Central memory CD4-positive, alpha-beta T cell (primary cell): ENCODE data around the gene CCDC144A.
A peak's percentile ranks its signal among the peaks of the same experiment; 100 is the strongest.
"Not testable (repeated sequence)": the region's sequence is repeated elsewhere in the genome, so short reads cannot be mapped to it uniquely, and the experiment has no call there.

ENCODE experiments used
- DNase-seq: peaks from one replicate; pipeline ENCODE4 v3.0.0; 2022
- total RNA-seq, 3 experiments: gene quantifications; one replicate each; lab custom pipeline; 2026; lab: John Stamatoyannopoulos, UW

Gene CCDC144A, protein sequence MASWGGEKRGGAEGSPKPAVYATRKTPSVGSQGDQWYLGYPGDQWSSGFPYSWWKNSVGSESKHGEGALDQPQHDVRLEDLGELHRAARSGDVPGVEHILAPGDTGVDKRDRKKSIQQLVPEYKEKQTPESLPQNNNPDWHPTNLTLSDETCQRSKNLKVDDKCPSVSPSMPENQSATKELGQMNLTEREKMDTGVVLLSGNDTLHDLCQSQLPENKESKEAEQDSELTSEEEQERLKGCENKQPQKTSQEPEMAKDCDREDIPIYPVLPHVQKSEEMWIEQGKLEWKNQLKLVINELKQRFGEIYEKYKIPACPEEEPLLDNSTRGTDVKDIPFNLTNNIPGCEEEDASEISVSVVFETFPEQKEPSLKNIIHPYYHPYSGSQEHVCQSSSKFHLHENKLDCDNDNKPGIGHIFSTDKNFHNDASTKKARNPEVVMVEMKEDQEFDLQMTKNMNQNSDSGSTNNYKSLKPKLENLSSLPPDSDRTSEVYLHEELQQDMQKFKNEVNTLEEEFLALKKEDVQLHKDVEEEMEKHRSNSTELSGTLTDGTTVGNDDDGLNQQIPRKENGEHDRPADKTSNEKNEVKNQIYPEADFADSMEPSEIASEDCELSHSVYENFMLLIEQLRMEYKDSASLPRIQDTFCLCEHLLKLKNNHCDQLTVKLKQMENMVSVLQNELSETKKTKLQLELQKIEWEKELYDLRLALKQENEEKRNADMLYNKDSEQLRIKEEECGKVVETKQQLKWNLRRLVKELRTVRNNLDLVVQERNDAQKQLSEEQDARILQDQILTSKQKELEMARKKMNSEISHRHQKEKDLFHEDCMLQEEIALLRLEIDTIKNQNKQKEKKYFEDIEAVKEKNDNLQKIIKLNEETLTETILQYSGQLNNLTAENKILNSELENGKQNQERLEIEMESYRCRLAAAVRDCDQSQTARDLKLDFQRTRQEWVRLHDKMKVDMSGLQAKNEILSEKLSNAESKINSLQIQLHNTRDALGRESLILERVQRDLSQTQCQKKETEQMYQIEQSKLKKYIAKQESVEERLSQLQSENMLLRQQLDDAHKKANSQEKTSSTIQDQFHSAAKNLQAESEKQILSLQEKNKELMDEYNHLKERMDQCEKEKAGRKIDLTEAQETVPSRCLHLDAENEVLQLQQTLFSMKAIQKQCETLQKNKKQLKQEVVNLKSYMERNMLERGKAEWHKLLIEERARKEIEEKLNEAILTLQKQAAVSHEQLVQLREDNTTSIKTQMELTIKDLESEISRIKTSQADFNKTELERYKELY (N-terminal part only)
- total RNA-seq, result 2.4 to 28.7 (median 5.3) reads per million in 3 experiments

DNA sequence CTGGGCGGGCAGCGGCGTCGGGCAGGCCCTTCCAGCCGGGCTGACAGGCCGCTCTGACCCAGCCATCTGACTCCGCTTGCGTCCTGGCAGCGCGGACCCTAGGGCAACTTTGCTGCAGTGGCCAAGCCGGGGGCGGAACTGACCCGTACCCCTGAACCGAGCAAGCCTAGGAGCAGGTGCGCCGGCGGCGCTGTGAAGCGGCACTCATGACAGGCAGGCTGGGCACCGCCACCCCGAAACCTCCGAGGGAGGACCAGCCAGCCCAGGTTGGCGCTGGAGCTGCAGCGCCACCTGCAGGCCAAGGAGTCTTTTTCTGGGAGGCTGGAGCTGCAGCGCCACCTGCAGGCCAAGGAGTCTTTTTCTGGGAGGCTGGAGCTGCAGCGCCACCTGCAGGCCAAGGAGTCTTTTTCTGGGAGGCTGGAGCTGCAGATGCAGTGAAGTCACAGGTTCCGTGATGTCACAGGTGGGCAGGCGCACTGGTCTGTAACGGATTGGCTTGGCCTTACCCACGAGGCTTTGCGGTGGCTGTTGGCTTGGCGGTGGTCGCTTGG, at the start of gene CCDC144A:
TSS of gene CCDC144A (plus strand) at position 511 of the 551 bp plus-strand sequence. CDS start 160 bp downstream, outside the sequence.
- peak; percentile 46 for DNase-seq

DNA sequence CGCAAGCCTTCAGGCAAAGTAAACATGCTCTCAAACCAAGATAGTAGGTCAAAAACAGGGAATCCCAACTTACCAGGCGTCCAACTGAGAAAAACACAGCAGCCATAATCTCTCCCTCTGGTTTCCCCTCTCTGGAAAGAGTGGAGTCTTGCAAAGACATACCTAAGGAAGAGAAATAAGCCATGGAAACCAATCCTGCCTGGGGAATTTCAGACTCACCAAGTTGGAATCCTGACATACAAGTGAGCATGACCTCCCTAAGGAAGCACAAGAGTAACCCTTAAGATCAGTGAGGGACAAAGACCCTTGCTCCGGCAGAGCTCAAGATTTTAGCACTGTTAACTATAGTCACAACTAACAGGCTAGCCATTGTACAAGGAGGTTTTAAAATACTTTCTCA, 40.5 kb upstream of the CCDC144A start:
- no peak for DNase-seq

DNA sequence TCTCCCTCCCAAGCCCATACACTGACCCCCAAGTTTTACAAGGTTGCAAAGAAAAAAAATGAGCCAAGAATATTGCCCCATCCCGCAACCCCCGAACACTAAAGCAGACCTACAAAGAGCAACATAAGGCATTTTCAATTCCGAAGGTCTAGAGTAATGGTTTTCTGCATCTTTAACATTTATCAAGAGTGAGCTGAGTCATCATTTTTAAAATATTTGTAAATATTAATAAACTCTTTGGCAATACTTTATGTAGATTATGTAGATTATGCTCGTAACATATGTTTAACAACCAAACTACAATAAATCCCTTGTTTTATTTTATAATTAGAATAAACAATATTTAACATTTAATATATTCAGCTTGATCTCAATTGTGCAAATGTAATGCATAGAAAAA, 37.8 kb upstream of the CCDC144A start:
- no peak for DNase-seq

DNA sequence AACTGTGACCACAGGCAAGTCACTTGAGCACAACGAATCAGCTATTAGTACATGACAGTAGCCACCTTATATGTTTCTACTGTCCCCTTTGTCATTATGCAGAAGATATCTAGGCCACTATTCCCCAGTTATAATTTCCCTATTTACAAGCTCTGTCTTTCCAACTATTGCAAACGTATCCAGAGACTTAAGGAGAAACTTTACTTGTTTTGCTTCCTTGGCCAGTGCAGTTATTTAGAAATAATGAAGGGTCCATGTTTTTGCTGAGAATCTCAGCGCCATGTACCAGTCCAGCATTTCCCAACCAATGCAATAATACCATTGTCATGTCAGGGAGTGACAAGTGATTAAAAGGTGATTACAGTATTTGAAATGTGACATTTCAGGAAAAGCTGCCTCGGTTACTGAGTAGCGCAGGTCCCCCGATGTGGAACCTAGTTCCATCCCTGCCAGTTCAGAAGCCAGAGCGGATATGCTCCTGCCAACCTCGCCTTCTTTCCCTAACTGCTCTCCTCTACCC, 37.1 kb upstream of the CCDC144A start:
- no peak for DNase-seq

DNA sequence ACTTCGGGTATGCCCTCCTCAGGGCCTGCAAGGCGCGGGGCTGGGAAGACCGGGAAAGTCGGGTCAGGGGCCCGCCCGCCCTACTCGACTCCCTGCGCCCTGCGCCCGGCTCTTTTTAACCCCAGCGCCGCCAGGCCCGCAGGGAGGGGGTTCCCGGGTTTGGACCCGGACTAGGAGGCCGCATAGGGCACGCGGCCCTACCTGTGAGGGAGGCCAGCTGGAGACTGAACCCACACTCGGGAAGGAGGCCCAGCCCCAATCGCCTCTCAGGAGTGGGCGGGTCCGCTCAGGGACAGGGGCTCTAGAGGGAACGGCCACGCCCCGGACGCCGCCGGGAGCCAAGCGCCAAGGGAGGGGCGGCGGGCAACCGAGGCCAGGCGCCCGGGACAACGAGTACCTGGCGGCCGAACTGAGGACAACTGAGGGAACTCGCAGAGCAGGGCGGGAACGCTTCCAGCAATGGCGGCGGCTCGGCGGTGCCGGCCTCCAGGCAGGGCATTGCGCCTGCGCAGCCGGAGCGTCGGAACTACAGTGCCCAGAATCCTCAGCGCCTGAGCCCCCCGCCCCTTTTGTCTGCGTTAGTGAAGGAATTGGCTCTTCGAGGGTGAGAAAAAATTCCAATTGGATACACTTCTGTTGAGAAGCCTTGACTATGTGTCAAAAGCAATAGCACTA, 36.5 kb upstream of the CCDC144A start, which contains the start of gene ZNF624:
TSS of gene ZNF624 (minus strand) at position 484 of the 675 bp plus-strand sequence.
- peak; percentile 82 for DNase-seq

DNA sequence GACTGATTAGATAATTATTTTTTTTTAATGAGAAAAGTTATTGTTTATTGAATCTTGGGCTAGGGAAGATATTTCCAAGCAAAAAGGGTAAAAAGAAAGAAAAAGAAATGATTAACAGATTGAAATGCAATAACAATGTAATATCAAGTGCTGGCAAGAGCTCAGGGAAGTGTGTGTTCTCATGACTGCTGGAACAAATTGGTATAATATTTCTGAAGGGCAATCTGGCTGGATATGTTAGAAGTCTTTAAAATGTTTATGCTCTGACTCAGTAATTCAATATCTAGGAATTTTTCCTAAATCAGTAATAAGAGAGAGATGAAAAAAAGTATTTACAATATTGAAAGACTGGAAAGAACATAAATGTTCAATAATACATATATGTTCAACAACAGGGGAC, 28.8 kb upstream of the CCDC144A start:
- no peak for DNase-seq

DNA sequence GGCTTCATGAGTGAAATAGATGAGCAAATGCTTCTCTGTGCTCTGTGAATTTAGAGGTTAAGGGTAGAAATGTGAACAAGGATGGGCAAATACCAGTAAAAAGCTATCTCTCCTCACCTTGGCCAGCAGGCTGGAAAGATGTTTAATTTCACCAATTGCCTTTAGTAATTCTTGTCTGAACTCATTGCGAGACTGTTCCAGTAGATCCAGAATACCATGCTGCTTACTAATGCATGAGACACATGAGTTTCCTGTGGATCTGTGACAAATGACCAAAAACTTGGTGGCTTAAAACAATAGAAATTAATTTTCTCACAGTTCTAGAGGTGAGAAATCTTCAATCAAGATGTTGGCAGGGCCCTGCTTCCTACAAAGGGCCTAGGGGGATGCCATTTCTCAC, 27.1 kb upstream of the CCDC144A start:
- no peak for DNase-seq

DNA sequence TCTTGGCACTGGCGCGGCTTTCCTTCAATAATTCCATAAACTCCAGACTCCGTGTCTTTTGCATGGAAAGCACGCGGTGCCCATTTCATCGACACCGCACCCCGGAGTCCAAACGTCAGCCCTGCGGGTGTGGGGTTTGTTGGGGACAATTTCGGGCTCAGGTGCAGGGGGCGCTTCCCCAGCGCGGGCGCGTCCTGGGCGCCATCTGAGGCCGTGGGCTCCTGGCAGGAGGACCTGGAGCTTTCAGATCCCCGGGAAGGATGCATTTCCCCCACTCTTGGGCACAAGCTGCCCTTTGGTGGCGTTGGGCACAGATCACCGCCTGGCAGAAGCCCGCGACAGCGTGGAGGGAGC, 23.5 kb upstream of the CCDC144A start:
- DNase-seq, result not testable (repeated sequence)

DNA sequence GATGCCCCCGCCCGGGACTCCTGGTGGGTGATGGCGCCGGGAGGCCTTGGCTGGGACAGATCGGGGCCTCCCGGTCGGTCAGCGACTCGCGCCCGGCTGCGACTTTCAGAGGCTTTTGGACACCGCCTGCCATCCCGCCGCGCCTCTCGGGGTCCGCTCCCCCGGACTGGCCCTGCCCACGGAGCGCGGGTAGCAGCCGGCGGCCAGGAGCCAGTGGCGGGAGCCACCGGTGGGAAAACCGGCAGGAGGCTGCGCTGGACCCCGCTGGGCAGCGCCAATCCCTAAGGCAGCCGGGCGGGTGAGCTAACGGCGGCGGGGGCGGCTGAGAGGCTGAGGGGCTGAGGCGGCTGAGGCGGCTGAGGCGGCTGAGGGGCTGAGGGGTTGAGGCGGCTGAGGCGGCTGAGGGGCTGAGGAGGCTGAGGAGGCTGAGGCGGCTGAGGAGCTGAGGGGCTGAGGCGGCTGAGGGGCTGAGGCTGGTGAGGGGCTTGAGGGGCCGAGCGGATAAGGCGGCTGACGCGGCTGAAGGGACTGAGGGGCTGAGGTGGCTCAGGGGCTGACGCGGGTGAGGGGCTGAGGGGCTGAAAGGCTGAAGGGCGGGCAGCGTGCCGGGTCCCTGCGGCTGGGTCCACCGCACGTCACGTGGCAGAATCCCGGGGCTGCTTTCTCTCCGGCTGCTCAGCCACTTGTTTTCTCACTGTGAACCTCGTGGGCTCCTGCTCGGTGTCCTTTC, 23.0 kb upstream of the CCDC144A start:
- DNase-seq, result not testable (repeated sequence)

DNA sequence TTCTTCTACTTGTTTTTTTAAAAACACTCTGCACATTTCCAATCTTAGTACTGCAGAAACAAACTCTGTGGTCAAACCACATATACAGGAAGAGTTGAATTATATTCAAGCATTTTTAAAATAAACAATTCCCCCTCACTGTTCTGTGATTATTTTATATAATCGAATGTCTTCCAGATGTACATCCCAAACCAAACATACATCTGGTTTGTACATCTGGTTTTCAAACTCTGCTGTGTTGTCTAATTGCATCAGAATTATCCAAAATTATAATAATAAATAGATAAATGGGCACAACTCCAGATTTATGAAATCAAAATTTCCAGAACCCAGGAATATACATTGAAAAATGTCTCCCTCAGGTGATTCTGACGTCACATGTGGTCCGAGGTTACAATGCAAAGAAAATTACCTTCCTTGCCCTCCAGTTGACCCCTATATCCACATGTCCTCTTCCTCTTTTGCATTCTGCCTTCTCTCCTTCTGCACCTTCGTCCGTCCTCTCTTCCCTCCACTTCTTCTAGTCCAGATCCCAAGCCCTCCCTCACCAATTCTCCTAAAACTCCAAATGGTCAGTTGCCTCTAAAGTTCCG, 13.3 kb upstream of the CCDC144A start:
- DNase-seq, result no peak

DNA sequence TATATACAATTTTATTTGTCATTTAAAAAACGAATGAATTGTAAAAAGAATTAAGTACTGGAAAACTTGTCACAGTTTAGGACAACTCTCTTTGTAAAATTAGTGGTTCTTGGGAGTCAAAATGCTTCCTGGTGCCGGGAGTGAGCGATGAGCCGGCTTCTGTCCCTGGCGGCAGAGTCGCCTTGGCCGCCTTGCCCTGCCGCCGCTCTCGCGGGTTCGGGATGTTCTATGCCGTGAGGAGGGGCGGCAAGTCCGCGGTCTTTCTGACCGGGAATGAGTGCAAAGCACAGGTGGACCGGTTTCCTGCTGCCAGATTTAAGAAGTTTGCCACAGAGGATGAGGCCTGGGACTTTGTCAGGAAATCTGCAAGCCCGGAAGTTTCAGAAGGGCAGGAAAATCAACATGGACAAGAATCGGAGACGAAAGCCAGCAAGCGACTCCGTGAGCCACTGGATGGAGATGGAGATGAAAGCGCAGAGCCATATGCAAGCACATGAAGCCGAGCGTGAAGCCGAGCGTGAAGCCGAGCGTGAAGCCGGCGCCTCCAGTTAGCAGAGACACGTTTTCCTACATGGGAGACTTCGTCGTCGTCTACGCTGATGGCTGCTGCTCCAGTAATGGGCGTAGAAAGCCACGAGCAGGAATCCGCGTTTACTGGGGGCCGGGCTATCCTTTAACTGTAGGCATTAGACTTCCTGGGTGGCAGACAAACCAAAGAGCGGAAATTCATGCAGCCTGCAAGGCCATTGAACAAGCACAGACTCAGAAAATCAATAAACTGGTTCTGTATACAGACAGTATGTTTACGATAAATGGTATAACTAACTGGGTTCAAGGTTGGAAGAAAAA, 6.5 kb upstream of the CCDC144A start:
- not testable (repeated sequence) for DNase-seq

DNA sequence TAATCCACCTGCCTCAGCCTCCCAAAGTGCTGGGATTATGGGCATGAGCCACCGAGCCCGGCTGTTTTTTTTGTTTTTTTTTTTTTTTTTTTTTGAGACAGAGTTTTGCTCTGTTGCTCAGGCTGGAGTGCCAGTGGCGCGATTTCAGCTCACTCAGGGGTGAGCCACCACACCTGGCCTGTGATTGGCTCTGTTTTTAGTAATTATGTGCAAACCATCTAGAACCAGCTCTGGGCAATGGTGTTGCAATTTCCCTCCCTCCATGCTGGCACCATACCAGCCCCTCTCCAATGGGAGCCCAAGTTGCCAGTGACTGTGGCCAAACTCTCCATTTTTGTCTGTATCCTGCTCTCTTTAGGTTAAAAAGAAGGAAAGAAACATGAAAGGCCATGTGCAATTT, 4.0 kb upstream of the CCDC144A start:
- DNase-seq, result not testable (repeated sequence)

DNA sequence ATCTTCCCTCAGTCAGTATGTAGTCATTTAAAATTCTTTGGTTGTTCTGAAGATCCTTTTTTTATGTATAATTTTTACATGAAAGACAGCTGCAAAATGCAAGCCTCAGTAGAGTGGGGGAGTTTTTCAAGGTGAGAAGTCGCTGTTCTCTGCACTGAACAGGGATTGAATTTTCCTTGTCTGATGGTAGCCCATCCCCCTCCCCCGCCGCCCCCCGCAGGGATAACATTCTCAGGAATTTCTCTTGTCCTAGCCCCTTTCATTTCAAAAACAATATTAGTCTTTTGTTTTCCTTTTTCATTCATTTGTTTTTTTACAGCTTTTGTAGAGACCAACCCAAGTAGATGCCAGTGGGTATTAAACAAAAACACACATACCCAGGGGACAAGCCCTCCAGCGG, 2.9 kb upstream of the CCDC144A start:
- DNase-seq, result not testable (repeated sequence)

DNA sequence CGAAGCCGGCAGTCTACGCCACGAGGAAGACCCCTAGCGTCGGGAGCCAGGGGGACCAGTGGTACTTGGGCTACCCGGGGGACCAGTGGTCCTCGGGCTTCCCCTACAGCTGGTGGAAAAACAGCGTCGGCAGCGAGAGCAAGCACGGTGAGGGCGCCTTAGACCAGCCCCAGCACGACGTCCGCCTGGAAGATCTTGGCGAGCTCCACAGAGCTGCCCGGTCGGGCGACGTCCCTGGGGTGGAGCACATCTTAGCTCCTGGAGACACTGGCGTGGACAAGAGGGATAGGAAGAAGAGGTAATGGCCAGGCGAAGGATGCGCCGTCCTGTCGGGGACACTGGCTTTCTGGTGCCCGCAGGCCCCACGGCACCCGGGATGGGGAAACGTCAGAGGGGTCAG, 406 bp downstream of the CCDC144A start:
- DNase-seq, result not testable (repeated sequence)

DNA sequence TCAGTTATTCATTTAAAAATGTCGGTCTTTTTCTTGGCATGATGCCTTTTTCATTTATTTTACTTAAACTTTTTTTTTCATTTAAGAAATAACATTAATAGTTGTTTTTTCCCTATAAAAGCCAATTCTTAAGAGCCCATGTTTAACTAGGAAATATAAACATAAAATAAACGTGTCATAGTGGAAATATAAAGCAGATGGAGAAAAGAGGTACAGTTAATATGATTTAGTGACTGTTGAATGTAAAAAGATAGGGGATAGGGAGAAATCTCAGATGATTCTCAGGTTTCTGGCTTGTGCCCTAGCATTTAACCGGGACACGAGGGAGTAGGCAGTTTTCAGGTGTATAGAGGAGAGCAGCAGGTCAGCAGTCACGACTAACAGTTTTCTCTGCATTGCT, 7.6 kb downstream of the CCDC144A start:
- DNase-seq, result not testable (repeated sequence)

DNA sequence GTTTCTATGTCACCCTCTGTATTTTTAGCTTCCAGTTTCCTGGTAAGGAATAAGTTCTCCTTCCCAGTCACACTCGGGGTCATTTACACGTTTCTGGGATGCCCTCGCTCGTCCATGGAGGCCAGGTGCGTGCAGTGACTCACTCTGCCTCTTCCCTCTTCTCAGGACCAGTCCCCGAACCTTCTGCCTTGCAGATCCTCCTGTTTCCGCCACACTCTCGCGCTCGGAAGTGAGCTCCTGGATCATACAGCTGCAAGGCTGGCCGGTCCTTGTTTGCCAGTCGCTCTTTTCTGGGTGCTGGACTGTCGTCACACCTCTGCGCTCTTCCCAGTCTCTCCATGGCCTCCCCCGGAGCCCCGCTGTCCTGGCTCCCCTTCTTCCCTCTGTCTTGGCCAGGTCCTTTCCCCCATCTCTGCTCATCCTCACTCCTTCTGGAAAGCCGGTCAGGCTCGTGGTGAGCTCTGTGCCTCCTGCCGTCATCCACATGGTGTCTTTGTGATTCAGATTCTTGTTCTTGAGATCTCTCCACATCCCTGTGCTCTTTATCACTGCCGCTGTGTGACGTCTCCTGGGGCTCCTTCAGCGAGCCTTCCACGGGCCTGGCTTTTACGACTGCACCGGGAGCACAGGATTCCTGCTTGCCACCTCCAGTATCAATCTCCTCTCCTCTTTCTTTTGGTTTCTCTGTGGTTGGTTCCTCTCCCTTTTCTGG, 55.6 kb downstream of the CCDC144A start:
- not testable (repeated sequence) for DNase-seq

DNA sequence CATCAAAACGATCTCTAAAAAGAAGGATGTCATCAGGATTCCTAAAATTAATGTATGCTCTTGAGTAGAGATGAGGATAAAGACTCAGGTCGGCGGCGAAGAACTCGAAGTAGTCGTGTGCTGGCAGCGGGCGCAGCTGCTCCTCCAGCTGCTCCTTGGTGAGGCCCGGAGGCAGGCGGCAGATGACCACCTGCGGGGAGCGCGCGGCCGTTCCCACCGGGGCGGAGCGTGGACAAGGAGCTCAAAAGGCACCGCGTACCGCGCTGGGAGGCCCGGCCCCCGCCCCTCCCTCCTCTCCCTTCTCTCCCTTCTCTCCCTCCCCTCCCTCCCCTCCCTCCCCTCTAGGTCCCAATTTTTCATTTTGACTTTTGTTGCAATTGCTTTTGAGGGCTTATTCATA, 56.5 kb downstream of the CCDC144A start:
- not testable (repeated sequence) for DNase-seq

DNA sequence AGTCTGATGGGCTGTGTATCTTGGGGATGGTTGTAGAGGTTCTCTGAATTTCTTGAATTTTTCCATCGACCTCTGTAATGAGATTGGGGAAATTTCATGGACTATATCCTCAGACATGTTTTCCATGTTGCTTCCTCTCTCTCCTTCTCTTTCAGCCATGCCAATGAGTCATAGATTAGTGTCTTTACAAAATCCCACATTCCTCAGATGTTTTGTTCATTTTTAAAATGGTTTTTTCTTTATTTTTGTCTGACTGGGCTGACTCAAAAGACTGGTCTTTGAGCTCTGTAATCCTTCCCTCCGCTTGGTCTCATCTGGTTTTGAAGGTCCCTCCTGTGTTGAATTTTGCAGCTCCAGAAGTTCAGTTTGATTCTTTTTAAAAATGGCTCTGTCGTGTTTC, 60.5 kb downstream of the CCDC144A start:
- not testable (repeated sequence) for DNase-seq
